OCI-LY7 (cell line): ENCODE measurements around the gene TNK1.

Experiments used
- EZH2phosphoT487 ChIP-seq: fragments of 200-600 bp; sonication (generic); IDR thresholded peaks from 2 replicates; pipeline ENCODE4 v1.6.1; 2018; ENCODE audit warnings: low read depth, borderline replicate concordance, mild to moderate bottlenecking, mixed run types, antibody characterized with exemption, low read length, moderate library complexity, mixed read lengths
- TF ChIP-seq, protein P1 (sequence below): fragments of 200-600 bp; sonication (generic); conservative IDR thresholded peaks from 2 replicates; pipeline ENCODE4 v1.5.1; 2014; ENCODE audit warnings: mild to moderate bottlenecking, antibody characterized with exemption, low read length, moderate library complexity, mixed read lengths

DNA sequence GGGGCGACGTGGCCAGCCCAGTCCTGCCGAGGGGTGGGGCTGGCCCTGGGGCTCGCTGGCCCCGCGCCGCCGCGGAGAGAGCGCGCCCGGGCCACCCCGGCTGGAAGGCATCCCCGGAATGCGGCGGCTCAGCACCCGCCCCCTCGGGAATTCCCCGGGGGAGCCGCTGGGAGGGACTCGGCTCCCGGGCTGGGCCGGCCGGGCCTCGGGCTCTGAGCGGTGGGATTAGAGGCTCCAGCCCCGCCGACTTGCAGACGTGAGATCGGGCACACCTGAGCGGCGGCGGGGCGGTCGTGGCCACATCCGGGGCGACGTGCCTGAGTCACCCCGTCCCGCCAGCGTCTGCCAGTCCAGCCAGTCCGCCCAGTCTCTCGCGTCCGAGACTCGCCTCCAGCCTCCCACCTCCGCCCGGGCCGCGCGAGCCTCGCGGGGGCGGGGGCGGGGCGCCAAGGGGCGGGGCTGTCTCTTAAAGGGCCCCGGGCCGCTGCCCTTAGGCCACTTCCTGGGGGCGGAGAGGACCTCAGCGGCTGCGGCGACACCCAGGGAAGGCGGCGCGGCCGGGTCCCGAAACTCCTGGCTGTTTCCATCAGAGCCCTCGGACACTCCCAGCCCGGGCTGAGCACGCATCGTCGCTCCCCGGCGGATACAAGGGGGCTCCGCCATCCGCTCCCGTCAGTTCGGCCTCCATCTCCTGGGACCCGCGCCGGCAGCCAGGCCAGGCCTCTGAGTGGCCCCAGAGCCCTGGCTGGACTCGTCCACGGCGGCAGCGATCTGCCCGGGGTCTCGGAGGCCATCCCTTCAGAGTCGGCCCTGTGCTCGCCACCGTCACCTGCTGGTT is 29.0 kb upstream of the TNK1 start, which contains the start of gene KCTD11:
- TF ChIP-seq, protein P1, sequence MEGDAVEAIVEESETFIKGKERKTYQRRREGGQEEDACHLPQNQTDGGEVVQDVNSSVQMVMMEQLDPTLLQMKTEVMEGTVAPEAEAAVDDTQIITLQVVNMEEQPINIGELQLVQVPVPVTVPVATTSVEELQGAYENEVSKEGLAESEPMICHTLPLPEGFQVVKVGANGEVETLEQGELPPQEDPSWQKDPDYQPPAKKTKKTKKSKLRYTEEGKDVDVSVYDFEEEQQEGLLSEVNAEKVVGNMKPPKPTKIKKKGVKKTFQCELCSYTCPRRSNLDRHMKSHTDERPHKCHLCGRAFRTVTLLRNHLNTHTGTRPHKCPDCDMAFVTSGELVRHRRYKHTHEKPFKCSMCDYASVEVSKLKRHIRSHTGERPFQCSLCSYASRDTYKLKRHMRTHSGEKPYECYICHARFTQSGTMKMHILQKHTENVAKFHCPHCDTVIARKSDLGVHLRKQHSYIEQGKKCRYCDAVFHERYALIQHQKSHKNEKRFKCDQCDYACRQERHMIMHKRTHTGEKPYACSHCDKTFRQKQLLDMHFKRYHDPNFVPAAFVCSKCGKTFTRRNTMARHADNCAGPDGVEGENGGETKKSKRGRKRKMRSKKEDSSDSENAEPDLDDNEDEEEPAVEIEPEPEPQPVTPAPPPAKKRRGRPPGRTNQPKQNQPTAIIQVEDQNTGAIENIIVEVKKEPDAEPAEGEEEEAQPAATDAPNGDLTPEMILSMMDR: no peak
- no peak for TF ChIP-seq EZH2phosphoT487
